Nephron progenitor cell (in vitro differentiated cells): ENCODE measurements around the gene ABCE1.

Experiments used
- DNase-seq: peaks from one replicate; pipeline ENCODE4 v3.0.0; 2021
- H3K27ac Mint-ChIP-seq: 2 replicates; pipeline ENCODE4 v1.8.0; 2021; ENCODE audit warnings: mild to moderate bottlenecking, moderate library complexity, mixed read lengths
- H3K27me3 Mint-ChIP-seq: 2 replicates; pipeline ENCODE4 v1.8.0; 2021; ENCODE audit warnings: mild to moderate bottlenecking, low read depth, mixed read lengths; ENCODE audit not compliant: poor library complexity
- H3K36me3 Mint-ChIP-seq: 2 replicates; pipeline ENCODE4 v1.8.0; 2021; ENCODE audit warnings: low read depth, mixed read lengths
- H3K4me1 Mint-ChIP-seq: 2 replicates; pipeline ENCODE4 v1.8.0; 2021; ENCODE audit warnings: mixed read lengths
- H3K4me3 Mint-ChIP-seq: 2 replicates; pipeline ENCODE4 v1.8.0; 2021; ENCODE audit warnings: mild to moderate bottlenecking, moderate library complexity, mixed read lengths
- H3K9me3 Mint-ChIP-seq: 2 replicates; pipeline ENCODE4 v1.8.0; 2021; ENCODE audit warnings: mild to moderate bottlenecking, moderate library complexity, mixed read lengths
- CTCF ChIP-seq: fragments of 200-600 bp; sonication (generic); IDR thresholded peaks from 2 replicates; pipeline ENCODE4 v1.5.0; 2021; ENCODE audit warnings: antibody characterized with exemption

Gene ABCE1

DNA sequence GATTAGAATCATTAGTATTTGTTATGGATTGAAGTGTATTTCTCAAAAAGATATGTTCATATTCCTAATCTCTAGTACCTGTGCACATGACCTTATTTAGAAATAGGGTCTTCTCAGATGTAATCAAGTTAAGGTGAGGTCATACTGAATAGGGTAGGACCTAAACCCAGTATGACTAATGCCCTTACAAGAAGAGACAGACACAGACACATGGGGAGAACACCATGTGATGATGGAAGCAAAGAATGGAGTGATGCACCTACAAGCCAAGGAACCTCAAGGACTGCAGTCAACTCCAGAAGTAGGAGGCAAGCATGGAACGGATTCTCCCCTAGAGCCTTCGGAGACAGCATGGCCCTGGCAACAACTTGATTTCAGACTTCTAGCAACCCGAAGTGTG, 50.9 kb downstream of the ABCE1 start:
- no peaks in the 10 kb centered on the region for H3K4me1 Mint-ChIP-seq
- no peak for DNase-seq
- no peak for TF ChIP-seq CTCF
- no peaks in the 10 kb centered on the region for H3K27me3 Mint-ChIP-seq
- peak overlapping the region; percentile 66 for H3K27ac Mint-ChIP-seq
- peaks cover 70% of the 10 kb centered on the region for H3K36me3 Mint-ChIP-seq
- H3K9me3 Mint-ChIP-seq: no peaks in the 10 kb centered on the region
- no peak overlapping the region for H3K4me3 Mint-ChIP-seq

GRCh38 chr4:145153181-145153903, 55.2 kb downstream of the ABCE1 start:
- no peaks in the 10 kb centered on the region for H3K27me3 Mint-ChIP-seq
- TF ChIP-seq CTCF: no peak
- no peaks in the 10 kb centered on the region for H3K9me3 Mint-ChIP-seq
- no peaks in the 10 kb centered on the region for H3K4me1 Mint-ChIP-seq
- no peak for DNase-seq
- H3K27ac Mint-ChIP-seq: no peak overlapping the region
- H3K4me3 Mint-ChIP-seq: no peak overlapping the region
- H3K36me3 Mint-ChIP-seq: peaks cover 74% of the 10 kb centered on the region

GRCh38 chr4:145153904-145154298, 55.8 kb downstream of the ABCE1 start:
- Mint-ChIP-seq H3K36me3 (peaks cover 77% of the 10 kb centered on the region), H3K4me3 (no peak overlapping the region), H3K27me3 (no peaks in the 10 kb centered on the region), H3K27ac (no peak overlapping the region), H3K9me3 (no peaks in the 10 kb centered on the region), H3K4me1 (no peaks in the 10 kb centered on the region)
- no peak for DNase-seq
- no peak for TF ChIP-seq CTCF

DNA sequence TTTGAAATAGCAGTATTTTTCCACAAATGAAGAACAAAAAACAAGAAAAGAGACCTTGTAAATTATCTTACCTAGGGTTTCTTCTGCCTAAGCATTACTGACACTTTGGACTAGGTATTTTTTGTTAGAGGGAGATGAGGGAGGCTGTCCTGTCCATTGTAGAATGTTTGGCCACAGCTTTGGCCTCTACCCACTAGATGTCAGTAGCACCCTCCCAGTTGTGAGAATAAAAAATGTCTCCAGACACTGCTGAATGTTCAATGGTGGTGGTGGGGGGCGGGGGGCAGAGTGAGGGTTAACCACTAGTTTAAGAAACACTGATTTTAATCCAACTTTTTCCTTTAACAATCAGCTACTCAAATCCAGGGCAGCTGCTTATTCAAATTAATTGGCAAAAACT, 56.5 kb downstream of the ABCE1 start:
- Mint-ChIP-seq H3K27ac (no peak overlapping the region), H3K36me3 (peaks cover 77% of the 10 kb centered on the region), H3K4me1 (no peaks in the 10 kb centered on the region), H3K9me3 (no peaks in the 10 kb centered on the region), H3K4me3 (no peak overlapping the region), H3K27me3 (no peaks in the 10 kb centered on the region)
- peak; percentile 4 for DNase-seq
- peak; percentile 27 for TF ChIP-seq CTCF

DNA sequence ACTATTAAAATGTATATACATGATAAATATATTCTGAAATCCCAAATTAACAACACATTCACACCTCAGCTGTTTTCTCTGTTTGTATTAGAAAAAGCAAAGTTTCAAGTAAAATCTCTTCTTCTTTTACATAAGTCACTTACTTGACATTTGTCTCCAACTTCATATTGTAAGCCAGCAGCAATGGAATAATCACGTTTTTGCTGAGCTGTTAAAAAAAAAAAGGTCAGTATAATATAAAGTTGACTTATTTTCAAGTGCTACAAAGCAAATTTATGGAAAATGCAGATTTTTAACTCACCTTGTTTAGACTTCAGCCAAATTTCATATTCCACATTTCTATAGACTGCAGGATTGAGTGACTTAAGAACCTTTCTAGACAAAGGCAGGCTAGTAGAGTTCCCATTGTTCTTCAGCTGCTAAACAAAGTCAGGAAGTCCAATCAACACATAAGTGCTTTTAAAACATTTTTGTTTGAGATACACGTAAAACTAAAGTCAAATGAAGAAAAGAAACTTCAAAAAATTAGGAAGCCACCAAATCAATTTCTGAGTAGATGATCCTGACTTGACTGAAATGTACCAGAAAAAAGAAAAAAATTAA, 57.3 kb downstream of the ABCE1 start:
- H3K4me1 Mint-ChIP-seq: no peaks in the 10 kb centered on the region
- H3K36me3 Mint-ChIP-seq: peaks cover 71% of the 10 kb centered on the region
- H3K27ac Mint-ChIP-seq: no peak overlapping the region
- no peaks in the 10 kb centered on the region for H3K9me3 Mint-ChIP-seq
- no peaks in the 10 kb centered on the region for H3K27me3 Mint-ChIP-seq
- TF ChIP-seq CTCF: no peak
- no peak overlapping the region for H3K4me3 Mint-ChIP-seq
- no peak for DNase-seq

DNA sequence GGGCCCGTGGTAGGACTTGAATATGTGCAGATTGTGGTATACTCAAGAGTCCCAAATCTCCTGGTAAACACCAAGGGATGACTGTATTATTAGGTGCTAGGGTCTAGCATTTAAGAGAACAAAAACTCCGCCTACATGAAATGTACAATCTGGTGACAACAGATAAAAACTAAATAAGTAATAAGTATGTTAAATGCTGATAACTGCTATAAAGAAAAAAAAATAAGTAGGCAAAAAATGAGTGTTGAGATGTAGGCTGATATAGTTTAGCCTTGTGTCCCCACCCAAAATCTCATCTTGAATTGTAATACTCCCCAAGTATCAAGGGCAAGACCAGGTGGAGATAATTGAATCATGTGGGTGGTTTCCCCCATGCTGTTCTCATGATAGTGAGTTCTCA, 58.9 kb downstream of the ABCE1 start:
- H3K27ac Mint-ChIP-seq: peak overlapping the region; percentile 36
- H3K9me3 Mint-ChIP-seq: no peaks in the 10 kb centered on the region
- DNase-seq: no peak
- no peaks in the 10 kb centered on the region for H3K4me1 Mint-ChIP-seq
- no peak overlapping the region for H3K4me3 Mint-ChIP-seq
- no peak for TF ChIP-seq CTCF
- H3K27me3 Mint-ChIP-seq: no peaks in the 10 kb centered on the region
- H3K36me3 Mint-ChIP-seq: peaks cover 71% of the 10 kb centered on the region
